COR-L47 (cell line): ENCODE data around the gene HOXB8.

Experiments
- DNase-seq: peaks from one replicate; lab custom pipeline; 2025; lab: John Stamatoyannopoulos, UW

Gene HOXB8

GRCh38 chr17:48615047-48615962 lies at the start of gene HOXB8:
Gene HOXB8 (minus strand): TSS chr17:48615292. CDS start chr17:48614704, 588 bp downstream.
- no peak for DNase-seq

GRCh38 chr17:48663134-48663924 lies 48.2 kb upstream of the HOXB8 start:
- peak; percentile 2 for DNase-seq

DNA sequence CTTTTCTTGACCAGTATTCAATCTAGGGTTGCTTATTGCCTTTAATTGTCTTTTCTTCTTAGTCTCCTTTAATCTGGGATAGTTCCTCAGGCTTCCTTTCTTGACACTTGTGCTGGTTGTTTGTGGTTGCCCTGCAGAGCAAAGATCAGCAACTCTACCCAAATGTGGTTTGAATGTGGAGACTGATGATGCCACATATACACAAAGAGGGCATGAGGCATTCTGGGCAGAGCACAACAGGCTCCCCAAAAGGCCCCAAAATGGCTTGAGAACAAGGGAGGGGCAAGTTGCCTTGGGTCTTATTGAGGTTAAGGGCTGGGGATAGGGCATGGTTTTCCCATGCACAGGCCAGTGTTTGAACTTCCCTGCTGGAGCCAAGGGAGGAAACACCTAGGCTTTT lies 40.8 kb upstream of the HOXB8 start:
- DNase-seq: no peak

DNA sequence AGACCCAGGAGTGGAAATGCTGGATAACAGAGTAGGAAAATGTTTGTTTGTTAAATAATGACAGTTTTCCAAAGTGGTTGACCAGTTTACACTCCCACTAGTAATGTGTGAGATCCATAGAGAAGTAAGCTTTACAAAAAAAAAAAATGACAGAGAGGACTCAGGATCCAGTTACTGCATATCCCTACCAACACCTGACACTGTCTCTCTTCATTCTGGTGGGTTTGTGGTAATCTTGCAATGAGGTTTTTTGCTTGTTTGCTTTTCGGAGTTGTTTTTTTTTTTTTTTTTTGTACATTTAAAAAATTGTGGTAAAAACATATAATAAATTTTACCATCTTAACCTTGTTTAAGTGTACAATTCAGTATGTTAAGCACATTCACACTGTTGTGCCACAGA lies 34.6 kb upstream of the HOXB8 start:
- DNase-seq: no peak

- DNase-seq: no peak
Measured at GRCh38 chr17:48647963-48648245, 32.8 kb upstream of the HOXB8 start.

GRCh38 chr17:48647103-48647962 lies 32.2 kb upstream of the HOXB8 start:
- peak; percentile 22 for DNase-seq

DNA sequence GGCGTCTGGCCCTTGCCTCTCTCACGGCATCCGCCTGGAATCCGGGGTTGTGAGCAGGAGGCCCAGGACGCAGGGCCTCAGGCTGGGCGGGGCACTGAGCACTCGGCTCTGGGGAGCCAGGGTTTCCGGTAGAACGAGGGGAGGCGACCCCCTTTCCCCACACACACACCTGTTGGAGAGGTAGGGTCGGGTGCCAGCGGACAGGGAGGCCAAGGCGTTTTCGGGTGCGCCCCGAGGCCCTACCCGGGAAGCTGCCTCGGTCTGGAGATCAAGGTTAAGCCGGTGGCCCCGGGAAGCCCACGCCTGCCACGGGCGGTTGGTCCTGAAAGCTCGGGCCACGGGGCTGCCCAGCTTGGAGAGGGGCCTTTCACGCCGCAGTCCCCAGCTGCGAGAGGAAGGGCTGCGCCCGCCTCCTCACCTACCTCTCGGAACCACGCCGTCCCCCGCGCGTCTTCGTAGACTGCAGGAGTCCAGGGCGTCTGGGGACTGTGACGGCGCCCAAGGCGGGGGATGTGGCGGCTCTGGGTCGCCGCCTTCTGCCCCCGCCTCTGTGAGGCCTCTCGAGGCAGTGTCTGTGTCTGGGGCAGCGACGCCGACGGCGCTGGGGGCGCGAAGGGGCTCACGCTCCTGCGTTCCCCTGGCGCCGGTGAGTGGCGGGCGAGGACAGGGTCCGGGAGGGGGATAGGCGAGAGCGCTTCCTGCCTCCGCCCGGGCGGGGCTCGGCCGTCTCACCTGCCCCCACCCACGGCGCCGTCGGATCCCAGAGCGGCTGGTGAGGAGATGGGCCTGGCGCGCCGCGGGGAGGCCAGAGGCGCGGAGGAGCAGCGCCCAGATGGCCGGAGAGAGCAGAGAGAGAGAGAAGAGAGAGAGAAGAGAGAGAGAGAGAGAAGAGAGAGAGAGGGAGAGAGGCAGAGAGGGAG lies 31.4 kb upstream of the HOXB8 start:
- DNase-seq: peak; percentile 76

- DNase-seq: no peak
Measured at GRCh38 chr17:48645639-48646182, 30.6 kb upstream of the HOXB8 start.

- DNase-seq: no peak
Measured at GRCh38 chr17:48644910-48645557, 29.9 kb upstream of the HOXB8 start.

GRCh38 chr17:48644159-48644558 lies 29.1 kb upstream of the HOXB8 start:
- DNase-seq: no peak

DNA sequence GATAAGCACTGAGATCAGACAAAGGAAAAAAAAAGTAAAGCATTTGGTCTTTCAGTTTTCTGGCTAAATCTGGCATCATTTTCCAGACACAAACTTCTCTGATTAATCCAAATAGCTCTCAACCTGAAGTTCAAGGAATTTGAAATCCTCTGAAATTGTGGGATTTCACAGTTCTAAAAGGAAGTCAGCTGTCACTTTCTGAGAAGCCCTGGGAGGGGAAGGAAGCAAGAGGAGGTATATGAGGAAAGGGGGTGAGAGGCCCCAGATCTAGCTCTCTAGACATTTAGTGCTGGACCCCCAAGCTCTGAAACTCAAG lies 28.6 kb upstream of the HOXB8 start:
- DNase-seq: no peak

- no peak for DNase-seq
Measured at GRCh38 chr17:48642843-48643696, 28.0 kb upstream of the HOXB8 start.

DNA sequence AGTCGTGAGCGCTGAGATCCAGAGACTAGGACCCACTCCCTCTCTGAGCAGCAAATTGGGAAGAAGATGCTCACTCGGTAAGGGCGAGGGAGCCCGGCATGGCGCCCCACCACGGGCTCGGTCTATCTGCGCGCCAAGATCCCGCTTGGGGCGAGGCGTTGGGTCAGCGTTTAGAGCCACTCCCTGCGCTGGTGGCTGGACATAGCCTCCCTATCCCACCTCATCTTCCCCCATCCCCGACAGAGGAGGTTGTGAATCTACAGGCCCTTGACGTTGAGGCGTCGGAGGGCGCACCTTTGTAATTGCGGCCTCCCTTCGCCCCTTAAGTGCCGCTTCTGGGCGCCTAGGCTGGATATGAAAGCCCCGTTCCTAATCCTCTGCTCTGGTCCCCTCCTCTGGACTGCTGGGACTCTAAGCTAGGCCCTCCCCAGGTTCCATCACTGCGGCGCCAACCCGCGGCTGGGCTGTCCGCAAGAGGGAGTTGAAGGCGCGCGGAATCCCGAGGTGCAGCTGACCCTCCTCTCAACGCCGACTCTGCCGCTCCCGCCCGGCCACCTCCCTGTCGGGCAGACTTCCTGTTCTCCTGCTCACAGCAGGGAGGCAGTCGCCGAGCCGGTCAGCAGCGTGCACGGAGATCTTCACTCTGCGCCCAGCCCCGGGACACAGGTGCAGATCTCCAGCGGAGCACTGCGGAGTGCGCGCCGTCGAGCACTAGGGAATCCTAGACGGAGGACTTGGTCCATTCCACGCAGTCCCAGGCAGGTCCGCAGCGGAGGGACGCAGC lies 27.2 kb upstream of the HOXB8 start:
- no peak for DNase-seq

GRCh38 chr17:48641541-48642058 lies 26.5 kb upstream of the HOXB8 start:
- DNase-seq: no peak

DNA sequence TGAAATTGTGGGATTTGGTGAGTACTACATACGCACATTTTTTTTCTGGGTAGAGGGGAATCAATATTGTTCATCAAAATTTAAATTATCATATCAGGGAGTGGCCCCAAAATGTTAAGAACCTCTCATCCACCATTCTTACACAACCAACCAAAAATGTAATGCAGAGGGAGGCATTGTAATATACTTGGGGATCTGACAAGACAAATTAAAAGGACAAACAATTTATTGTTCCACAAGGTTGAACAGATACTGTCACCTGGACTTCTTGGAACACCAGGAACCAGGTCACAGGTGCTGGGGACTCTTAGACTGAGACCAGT lies 25.7 kb upstream of the HOXB8 start:
- no peak for DNase-seq

DNA sequence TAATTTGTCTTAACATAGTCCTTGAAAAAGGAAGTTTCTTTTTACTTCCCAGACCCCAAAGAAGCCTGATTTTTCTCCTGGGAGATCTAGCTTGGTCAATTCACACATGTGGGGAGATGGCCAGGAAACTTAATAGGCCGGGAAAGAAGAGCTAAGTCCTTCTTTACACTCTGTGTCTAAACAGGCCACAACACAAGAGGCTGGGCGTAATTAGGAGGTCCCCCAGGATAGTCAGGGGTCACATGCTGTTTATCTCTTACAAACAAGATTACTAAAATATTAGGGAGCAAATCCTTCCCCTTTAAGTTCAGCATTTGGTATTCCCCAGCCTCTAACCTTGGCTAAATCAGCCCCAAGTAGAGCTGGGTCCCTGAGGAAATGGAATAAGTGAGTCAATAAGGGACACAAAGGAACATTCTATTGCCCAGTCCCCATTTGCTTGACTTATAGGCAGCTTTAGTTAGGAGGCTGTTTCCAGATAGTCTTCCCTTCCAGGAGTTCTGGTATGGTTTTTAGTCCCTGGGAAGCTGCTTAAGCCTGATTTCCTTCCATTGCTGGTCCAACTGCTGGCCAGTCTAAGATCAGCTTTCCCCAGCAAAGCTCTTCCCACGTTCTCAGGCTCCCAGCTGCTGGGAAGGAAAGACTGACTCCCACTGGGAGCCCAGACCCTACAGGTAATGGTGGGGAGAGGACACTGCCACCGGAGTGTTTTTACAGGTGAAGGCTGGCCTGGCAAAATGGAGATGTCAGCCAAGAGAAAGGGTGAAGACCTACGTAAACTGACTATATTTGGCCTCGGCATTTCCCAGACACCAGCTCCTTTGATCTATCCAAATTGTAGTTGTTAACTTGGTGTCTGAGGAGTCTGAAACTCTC lies 25.1 kb upstream of the HOXB8 start:
- no peak for DNase-seq

GRCh38 chr17:48639136-48639535 lies 24.0 kb upstream of the HOXB8 start:
- no peak for DNase-seq
